ENCODE measurements around the gene SERP2. TPM values are rescaled to one million over a fixed set of nuclear protein-coding genes. Genes with fewer than 3 reads are reported as not detected.

Gene SERP2
- total and polyA plus RNA-seq, 9 of the 15 experiments (the other 6 are each of a cell fraction or from before 2014, with no cell fraction given) = 0.13 TPM; not detected in 8

DNA sequence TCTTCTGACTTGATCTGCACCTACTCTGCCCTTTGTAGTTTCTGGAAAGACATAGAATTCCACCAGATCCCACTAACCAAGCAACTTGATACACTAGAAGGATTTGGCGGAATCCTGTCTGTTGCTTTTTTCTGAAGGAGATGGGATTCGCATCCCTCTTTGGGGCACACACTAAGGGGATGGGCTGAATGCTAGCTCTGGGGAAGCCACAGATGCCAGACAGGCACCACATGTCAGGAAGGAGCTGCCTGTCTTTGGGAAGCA, 52.1 kb downstream of the SERP2 start (continued):
- TF ChIP-seq, protein P1, sequence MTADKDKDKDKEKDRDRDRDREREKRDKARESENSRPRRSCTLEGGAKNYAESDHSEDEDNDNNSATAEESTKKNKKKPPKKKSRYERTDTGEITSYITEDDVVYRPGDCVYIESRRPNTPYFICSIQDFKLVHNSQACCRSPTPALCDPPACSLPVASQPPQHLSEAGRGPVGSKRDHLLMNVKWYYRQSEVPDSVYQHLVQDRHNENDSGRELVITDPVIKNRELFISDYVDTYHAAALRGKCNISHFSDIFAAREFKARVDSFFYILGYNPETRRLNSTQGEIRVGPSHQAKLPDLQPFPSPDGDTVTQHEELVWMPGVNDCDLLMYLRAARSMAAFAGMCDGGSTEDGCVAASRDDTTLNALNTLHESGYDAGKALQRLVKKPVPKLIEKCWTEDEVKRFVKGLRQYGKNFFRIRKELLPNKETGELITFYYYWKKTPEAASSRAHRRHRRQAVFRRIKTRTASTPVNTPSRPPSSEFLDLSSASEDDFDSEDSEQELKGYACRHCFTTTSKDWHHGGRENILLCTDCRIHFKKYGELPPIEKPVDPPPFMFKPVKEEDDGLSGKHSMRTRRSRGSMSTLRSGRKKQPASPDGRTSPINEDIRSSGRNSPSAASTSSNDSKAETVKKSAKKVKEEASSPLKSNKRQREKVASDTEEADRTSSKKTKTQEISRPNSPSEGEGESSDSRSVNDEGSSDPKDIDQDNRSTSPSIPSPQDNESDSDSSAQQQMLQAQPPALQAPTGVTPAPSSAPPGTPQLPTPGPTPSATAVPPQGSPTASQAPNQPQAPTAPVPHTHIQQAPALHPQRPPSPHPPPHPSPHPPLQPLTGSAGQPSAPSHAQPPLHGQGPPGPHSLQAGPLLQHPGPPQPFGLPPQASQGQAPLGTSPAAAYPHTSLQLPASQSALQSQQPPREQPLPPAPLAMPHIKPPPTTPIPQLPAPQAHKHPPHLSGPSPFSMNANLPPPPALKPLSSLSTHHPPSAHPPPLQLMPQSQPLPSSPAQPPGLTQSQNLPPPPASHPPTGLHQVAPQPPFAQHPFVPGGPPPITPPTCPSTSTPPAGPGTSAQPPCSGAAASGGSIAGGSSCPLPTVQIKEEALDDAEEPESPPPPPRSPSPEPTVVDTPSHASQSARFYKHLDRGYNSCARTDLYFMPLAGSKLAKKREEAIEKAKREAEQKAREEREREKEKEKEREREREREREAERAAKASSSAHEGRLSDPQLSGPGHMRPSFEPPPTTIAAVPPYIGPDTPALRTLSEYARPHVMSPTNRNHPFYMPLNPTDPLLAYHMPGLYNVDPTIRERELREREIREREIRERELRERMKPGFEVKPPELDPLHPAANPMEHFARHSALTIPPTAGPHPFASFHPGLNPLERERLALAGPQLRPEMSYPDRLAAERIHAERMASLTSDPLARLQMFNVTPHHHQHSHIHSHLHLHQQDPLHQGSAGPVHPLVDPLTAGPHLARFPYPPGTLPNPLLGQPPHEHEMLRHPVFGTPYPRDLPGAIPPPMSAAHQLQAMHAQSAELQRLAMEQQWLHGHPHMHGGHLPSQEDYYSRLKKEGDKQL (CRISPR knock-in tag; IDR thresholded peaks at IDR 0.05; ENCODE audit: borderline replicate concordance) = no peak
- TF ChIP-seq, protein P2, sequence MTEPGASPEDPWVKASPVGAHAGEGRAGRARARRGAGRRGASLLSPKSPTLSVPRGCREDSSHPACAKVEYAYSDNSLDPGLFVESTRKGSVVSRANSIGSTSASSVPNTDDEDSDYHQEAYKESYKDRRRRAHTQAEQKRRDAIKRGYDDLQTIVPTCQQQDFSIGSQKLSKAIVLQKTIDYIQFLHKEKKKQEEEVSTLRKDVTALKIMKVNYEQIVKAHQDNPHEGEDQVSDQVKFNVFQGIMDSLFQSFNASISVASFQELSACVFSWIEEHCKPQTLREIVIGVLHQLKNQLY (CRISPR knock-in tag; conservative IDR thresholded peaks at IDR 0.05) = no peak
- TF ChIP-seq TARDBP (IDR thresholded peaks at IDR 0.05) = no peak
- TF ChIP-seq YBX1 (IDR thresholded peaks at IDR 0.05) = no peak
- TF ChIP-seq, protein P3, sequence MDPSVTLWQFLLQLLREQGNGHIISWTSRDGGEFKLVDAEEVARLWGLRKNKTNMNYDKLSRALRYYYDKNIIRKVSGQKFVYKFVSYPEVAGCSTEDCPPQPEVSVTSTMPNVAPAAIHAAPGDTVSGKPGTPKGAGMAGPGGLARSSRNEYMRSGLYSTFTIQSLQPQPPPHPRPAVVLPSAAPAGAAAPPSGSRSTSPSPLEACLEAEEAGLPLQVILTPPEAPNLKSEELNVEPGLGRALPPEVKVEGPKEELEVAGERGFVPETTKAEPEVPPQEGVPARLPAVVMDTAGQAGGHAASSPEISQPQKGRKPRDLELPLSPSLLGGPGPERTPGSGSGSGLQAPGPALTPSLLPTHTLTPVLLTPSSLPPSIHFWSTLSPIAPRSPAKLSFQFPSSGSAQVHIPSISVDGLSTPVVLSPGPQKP (CRISPR knock-in tag; IDR thresholded peaks at IDR 0.05) = no peak
- TF ChIP-seq MIER1 (IDR thresholded peaks at IDR 0.05; ENCODE audit: low read depth) = no peak

Data from K562 (cell line).